GM12878 (cell line): ENCODE results near the gene SLC30A4. TPM values are rescaled to one million over a fixed set of nuclear protein-coding genes. Genes with fewer than 3 reads are reported as not detected.

Experiments used
- ATF2 ChIP-seq: IDR thresholded peaks from 2 replicates; pipeline ENCODE4 v1.6.1; 2012; ENCODE audit warnings: low read length, inconsistent platforms
- DPF2 ChIP-seq: fragments of 450-650 bp; IDR thresholded peaks from 2 replicates; pipeline ENCODE4 v1.6.1; 2017; ENCODE audit warnings: mild to moderate bottlenecking
- MXI1 ChIP-seq: fragments of 150-350 bp; IDR thresholded peaks from 2 replicates; pipeline ENCODE4 v1.6.1; 2011; ENCODE audit warnings: low read depth, mild to moderate bottlenecking, inconsistent platforms, low read length, improper control_type of control experiment
- NR2F1 ChIP-seq: fragments of 450-650 bp; conservative IDR thresholded peaks from 2 replicates; pipeline ENCODE4 v1.6.1; 2017; ENCODE audit warnings: mild to moderate bottlenecking
- POLR2AphosphoS5 ChIP-seq: IDR thresholded peaks from 2 replicates; pipeline ENCODE4 v1.6.1; 2011; ENCODE audit warnings: mild to moderate bottlenecking, low read length, inconsistent platforms
- RB1 ChIP-seq: fragments of 450-650 bp; formaldehyde crosslinking; IDR thresholded peaks from 2 replicates; pipeline ENCODE4 v1.6.1; 2017; ENCODE audit warnings: mild to moderate bottlenecking, borderline replicate concordance
- RELB ChIP-seq: fragments of 450-650 bp; IDR thresholded peaks from 2 replicates; pipeline ENCODE4 v1.6.1; 2017; ENCODE audit warnings: low read depth, mild to moderate bottlenecking, moderate library complexity
- RUNX3 ChIP-seq: IDR thresholded peaks from 2 replicates; pipeline ENCODE4 v1.6.1; 2012; ENCODE audit warnings: low read length, inconsistent platforms
- ZNF207 ChIP-seq: fragments of 450-650 bp; IDR thresholded peaks from 2 replicates; pipeline ENCODE4 v1.6.1; 2014; ENCODE audit warnings: antibody characterized with exemption, mild to moderate bottlenecking, borderline replicate concordance
- ZSCAN29 ChIP-seq: fragments of 450-650 bp; IDR thresholded peaks from 2 replicates; pipeline ENCODE4 v1.6.1; 2017; ENCODE audit warnings: mild to moderate bottlenecking, moderate library complexity
- polyA plus RNA-seq, 11 experiments: library from polyadenylated mRNA; depleted of rRNA in 4 of 11; unstranded in 6 of 11; stranded (reverse) in 5 of 11; fragments of >200 nt; fragmentation: Nextera tagmentation in 4 of 11; fragmentation: Illumina TruSeq in 1 of 11; extraction: Ambion mirVana in 4 of 11; extraction: Trizol in 1 of 11; gene quantifications; 1 replicate in 1 of 11; 2 replicates in 10 of 11; pipeline versions ENCODE4 v1.2.1 to v1.2.3, GENCODE V29; 2011 to 2016; ENCODE audit warnings: inconsistent platforms in 2 of 11, missing spikeins in 2 of 11, low read depth in 1 of 11
- total RNA-seq, 4 experiments: library from RNA; depleted of rRNA in 3 of 4; stranded (reverse); fragments of >200 nt in 3 of 4; fragmentation: Illumina TruSeq in 1 of 4; extraction: Trizol in 1 of 4; gene quantifications; 2 replicates each; pipeline versions ENCODE4 v1.2.1 to v1.2.3, GENCODE V29; 2013 to 2021

SLC30A4 gene
- total and polyA plus RNA-seq, 10 of the 15 experiments (the other 5 are each of a cell fraction or from before 2014, with no cell fraction given), result 0.05 to 0.31 (median 0.20) TPM

GRCh38 chr15:45457641-45458539, 64.7 kb downstream of the SLC30A4 start (continued):
- peak; percentile 22; the same call in 1 of the 2 replicates for TF ChIP-seq ATF2
- 0 out of 2 replicates have a peak, but pooled peaks have one; percentile 39 for TF ChIP-seq ZNF207
- no peak for TF ChIP-seq RELB
- no peak for TF ChIP-seq ZSCAN29
- TF ChIP-seq POLR2AphosphoS5, result no peak
- TF ChIP-seq DPF2, result 0 out of 2 replicates have a peak, but pooled peaks have one; percentile 12
- TF ChIP-seq NR2F1, result no peak
- TF ChIP-seq RUNX3, result peak; percentile 88
- TF ChIP-seq MXI1, result peak; percentile 33; the same call in 1 of the 2 replicates
- TF ChIP-seq RB1, result no peak
- TF ChIP-seq, all 136 proteins: peak for 18
